NCI-H2196 (cell line): ENCODE data around the gene PDRG1.
"Not testable (repeated sequence)": the region's sequence is repeated elsewhere in the genome, so short reads cannot be mapped to it uniquely, and the experiment has no call there.

Experiments used
- DNase-seq: peaks from one replicate; lab custom pipeline; 2025; ENCODE audit not compliant: unreplicated experiment; lab: John Stamatoyannopoulos, UW

Gene PDRG1

DNA sequence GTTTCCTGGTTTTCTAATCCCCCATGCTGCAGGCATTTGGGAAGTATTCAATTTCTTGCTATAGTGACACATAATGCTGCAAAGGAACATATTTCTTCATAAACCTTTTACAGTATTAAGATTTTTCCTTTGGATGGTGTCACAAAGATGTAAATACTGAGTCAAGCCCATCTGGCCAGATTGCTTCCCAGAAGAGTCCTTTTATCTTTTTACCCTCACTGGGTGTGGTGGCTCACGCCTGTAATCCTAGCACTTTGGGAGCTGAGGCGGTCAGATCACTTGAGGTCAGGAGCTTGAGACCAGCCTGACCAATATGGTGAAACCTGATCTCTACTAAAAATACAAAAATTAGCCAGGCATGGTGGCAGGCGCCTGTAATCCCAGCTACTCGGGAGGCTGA is 22.2 kb downstream of the PDRG1 start:
- DNase-seq = not testable (repeated sequence)

DNA sequence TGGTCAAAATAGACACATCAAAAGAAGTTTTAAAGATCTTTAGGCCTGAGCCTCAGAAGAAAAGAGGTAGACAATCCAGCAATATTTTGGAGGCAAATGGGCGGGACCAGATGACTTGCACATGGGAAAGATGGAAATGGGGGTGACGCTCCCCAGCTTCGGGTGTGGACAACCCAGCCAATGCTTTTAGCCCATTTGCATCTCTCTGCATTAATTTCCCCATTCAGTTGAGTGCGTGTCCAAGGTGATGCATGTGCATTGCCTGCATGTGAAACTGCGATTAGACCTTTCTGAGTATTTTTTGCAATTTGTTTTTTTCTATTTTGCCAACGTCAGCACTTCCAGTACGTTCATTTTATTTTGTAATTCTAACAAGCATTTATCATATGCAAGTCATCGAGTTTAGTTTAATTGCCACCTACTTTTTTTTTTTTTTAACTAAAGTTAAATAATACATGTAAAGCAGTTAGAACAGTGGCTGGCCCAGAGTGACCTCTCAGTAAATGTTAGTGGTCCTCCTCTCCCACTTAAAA is 24.2 kb downstream of the PDRG1 start:
- DNase-seq = no peak

DNA sequence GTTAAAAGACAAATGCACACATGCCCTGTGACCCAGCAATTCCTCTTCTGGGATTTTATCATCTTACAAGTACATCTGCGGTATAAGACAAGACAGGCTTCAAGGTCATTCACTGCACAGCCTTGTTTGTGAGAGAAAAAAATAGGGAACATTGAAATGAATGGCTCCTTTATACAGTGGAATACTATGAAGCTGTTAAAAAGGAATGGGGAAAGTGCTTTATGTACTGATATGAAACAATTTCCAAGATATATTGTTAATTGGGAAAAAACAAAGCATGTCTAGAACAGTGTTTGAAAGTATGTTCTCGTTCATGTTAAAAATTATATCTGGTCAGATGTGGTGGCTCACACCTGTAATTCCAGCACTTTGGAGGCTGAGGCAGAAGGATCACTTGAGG is 25.4 kb downstream of the PDRG1 start:
- no peak for DNase-seq

DNA sequence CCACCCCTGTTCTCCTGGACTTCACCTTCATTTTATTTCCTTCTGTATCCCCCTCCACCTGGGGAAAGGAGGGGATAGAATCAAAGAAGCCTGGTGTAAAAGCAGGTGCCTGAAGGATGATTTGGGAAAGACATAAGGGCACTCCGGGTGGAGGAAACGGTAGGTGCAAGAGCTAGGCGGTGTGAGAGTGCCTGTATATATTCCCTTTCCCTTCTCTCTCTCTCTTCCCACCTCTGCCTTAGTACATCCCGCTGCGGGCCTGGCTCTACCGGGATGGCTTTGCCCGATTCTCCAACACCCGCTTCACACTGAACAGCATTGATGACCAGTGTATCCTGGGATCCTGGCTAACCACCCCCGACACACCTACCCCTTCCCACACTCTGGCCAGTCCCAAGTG is 26.2 kb downstream of the PDRG1 start:
- no peak for DNase-seq

DNA sequence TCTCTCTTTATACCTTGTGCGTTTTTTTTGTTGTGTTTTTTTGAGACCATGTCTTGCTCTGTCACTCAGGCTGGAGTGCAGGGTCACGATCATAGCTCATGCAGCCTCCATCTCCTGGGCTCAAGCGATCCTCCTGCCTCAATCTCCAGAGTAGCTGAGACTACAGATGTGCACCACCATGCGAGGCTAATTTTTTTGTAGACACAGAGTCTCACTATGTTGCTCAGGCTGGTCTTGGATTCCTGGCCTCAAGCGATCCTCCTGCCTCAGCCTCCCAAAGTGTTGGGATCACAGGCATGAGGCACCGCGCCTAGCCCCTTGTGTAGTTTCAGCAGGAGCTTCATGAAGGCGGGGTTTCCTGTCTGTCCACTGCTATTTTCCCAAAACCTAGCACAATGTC is 27.3 kb downstream of the PDRG1 start:
- DNase-seq = no peak

DNA sequence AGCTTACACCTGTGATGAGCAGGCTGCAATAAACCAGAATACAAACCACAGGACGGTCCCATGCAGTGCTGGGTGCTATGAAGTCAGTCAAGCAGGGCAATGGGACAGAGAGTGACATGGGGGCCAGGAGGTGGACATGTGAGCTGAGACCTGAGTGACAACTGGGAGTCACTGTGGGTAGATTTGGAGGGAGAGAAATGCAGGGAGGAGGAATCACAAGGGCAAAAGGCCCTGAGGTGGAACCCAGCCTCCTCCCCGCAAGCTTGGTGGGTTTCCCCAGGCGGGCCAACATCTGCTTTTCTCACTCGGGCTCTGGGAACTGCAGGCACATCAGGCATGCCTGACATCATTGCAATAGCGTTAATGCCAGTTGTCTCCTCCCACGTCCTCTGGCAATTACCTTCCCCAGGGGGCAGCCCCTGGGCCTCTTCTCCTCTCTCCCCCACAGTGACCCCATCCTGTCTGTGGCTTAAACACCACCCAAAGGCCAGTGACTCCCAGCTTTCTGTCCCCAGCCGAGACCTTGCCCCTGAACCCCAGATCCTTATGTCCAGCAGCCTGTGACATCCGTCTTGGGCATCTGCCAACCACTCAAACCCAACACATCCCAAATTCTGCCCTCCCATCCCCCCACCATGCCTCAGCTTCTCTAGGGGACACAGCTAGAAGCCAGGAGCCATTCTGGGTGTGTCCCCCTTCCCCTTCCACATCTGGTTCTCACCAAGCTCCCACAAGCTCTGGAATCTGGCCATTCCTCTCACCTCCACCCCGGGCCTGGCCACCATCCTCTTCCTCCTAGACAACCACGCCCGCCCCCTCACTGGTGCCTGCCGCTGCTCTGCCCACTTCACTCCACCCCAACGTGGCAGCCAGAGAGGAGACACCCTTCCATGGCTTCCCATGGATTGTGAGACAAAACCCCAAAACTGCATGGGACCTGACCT is 28.2 kb downstream of the PDRG1 start:
- no peak for DNase-seq

DNA sequence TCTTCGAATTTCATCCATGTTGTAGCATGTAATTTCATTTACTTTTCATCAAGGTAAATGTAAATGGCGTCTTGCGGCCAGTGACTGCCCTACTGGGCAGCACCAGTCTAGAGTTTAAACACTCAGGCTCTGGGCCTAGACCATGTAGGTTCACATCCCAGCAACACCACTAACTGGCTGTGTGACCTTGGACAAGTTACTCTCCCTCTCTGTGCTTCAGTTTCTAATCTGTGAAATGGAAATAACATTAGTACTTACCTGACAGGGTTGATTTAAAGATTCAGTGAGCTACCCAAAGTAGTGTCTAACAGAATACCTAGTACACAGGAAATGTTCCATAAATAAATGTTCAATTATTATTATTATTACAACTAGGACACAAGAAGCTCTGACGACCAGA is 29.3 kb downstream of the PDRG1 start:
- DNase-seq = no peak

DNA sequence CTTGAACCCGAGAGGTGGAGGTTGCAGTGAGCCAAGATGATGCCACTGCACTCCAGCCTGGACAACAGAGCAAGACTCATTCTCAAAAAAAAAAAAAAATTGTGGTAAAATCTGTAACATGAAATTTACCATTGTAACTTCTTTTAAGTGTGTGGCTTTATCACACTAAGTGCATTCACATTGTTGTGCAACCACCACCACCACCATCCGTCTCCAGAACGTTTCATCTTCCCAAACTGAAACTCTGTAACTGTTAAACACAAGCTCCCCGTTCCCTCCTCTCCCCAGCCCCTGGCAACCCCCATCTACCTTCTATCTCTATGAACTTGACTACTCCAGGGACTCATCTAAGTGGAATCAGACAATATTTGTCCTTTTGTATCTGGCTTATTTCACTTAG is 29.7 kb downstream of the PDRG1 start:
- DNase-seq = no peak

DNA sequence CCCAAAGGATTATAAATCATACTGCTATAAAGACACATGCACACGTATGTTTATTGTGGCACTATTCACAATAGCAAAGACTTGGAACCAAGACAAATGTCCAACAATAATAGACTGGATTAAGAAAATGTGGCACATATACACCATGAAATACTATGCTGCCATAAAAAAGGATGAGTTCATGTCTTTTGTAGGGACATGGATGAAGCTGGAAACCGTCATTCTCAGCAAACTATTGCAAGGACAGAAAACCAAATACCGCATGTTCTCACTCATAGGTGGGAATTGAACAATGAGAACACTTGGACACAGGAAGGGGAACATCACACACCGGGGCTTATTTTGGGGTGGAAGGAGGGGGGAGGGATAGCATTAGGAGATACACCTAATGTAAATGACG is 30.4 kb downstream of the PDRG1 start:
- DNase-seq = not testable (repeated sequence)

DNA sequence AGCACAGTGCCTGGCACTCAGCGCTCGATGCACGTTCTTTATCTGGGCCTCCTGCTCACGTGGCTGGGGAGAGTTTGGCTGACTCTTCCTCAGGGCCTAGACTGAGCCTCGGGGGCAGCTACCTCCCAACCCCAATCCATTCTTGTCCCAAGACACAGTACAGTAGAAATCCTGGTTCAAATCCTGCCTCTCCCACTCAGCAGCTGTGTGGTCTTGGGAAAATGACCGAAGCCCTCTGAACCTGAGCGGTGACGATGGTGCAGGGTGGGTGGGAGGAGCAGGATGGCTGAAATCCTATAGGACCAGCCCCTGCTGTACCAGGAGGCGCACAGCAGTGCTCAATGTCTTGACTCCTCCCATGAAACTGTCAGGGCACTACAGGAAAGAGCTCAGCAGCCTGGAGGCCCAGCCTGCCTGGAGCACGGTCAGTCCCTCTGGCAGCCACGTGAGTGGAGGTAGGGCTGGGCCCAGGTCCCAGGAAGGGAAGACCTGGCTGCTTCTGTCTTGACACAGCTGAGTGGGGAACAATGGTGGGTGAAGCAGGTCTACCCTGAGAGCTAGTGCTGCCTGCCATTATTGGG is 31.5 kb downstream of the PDRG1 start:
- no peak for DNase-seq

DNA sequence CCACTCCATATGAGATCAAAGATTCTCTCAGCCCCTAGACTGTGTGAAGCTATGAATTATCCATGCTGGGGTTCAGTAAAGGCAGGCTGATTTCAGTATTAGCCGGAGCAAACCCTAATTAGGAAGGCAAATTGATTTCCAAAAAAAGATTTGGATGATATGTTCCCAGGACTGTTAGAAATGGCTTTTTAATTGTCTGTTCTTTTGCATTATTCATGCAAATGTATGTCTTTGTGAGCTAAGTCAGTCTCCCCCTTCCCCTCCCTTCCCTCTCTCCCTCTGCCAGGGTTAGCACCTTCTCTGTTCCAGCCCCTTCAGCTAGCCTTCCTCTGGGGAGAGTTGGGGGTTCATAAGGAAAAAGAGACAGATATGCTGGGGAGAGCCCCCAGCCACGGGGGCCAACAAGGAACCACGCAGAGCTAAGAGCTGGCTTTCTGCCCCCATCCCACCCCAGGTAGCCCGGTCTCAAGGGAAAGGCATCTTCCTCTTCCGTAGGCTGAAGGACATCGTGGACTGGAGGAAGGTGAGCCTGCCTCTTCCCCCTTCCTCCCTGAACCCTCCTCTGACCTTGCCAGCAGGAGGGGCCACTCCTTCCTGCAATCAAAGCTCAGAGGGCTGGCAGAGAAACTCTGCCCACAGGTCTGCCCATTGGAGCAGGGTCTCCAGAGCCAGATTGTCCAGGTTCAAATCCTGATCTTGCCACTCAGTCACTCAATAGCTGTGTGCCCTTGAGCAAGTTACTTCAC is 32.3 kb downstream of the PDRG1 start:
- DNase-seq = no peak

DNA sequence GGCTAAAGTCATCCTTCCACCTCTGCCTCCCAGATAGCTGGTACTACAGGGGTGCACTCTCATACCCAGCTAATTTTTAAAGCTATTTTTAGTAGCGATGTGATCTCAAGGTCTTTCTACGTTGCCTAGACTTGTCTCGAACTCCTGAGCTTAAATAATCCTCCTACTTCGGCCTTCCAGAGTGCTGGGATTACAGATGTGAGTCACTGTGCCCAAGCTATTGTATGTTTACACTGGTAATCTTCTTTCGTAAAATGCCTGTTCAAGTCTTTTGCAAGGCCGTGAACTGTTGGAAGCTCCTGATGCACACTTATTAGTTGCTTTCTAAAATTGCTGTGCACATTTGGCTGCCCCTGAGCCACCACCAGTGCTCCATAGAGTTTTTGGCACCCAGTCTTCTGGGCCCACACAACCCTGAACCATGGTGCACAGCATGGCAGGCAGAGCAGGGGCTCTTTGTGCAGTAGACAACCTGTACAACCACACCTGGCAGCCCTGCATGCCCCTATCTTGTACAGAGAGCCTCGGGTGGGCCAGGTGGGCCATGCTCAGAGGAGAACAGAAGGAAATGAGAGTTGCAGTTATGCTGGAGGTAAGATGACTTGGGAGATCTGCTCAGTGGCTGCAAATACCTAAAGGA is 33.3 kb downstream of the PDRG1 start:
- DNase-seq = no peak

DNA sequence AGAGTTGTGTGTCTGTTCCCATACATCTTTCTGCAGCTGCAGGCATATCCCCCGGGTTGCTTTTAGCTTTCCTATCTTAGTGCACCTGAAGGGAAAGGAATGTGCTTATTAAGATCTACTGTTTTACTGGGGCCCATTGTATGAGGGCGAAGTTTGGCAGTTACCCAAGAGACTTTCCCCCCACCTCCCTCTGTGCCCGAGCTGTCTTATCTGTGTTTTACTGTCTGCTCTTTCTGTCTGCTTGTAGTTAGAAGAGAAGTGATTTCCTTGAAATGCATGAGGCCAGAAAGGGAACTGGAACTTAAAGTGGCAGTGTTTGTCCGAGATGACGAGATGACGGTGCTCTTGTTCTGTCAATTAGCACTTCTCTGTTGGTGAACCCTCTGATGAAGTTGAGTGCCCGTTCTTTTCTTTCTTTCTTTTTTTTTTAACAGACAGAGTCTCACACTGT is 33.9 kb downstream of the PDRG1 start:
- DNase-seq = not testable (repeated sequence)

DNA sequence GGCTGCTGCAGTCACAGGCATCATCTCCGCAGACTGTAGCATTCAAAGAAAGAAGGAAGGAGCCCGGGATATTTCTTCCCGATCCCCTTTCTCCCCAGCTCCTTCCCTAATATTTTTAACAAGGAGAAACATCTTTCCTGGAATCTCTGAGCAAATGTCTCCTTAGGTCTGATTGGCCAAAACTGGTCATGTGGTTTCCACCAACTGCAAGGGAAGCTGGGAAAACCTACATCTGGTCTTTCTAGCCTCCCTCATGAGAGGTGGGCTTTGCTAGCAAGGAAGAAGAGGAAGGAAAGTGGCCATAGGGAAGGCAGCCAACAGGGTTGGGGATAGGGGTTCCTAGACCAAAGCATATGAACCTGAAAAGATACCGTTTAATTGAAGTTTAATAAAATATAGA is 35.1 kb downstream of the PDRG1 start:
- no peak for DNase-seq

DNA sequence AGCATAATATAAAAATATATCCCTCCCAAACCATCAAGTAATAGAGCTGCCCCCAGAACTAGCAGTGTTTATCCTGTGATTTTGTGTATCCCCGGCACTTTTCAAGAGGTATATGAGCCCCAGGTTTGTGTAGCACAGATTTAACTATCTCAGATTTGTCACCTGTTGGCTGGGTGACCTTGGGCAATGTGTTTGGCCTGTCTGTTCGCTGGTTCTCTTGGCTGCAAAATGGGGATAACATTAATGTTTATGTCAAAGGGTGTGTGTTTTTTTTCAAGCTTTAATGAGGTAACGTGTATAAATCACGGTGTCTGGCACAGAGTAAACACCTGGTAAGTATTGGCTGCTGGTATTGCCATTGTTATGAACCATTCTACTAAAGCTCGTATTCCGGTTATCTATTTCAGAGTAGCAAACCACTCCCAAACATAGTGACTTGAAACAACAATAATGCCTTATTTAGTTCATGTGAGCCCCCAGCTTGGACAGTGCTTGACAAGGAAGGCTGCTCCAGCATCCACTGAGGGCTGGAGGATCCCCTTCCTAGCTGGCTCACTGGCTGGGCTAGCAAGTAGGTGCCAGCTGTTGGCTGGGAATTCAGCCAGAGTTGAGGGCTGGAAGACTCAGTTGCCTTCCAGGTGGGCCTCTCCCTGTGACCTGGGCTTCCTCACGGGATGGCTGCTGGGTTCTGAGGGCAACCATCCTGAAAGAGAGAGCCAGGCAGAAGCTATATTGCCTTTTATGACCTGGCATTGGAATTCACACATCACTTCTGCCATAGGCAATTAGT is 36.2 kb downstream of the PDRG1 start:
- DNase-seq = no peak

DNA sequence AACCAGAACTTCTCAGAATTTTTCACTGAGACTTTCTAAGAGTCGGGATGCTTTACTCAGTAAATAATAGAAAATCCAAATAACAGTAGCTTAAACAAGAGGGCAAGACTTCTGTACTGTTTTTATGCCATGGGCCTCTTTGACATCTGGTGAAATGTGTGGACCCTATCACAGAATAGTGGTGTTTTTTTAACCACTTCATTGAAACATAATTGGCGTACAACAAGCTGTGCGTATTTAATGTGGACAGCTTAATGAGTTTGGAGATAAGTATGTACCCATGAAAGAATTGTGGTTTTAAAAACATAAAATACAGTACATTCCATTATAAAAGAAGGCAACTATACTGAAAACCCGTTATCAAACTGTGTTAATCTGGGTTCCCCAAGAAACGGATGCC is 37.7 kb downstream of the PDRG1 start:
- DNase-seq = no peak

DNA sequence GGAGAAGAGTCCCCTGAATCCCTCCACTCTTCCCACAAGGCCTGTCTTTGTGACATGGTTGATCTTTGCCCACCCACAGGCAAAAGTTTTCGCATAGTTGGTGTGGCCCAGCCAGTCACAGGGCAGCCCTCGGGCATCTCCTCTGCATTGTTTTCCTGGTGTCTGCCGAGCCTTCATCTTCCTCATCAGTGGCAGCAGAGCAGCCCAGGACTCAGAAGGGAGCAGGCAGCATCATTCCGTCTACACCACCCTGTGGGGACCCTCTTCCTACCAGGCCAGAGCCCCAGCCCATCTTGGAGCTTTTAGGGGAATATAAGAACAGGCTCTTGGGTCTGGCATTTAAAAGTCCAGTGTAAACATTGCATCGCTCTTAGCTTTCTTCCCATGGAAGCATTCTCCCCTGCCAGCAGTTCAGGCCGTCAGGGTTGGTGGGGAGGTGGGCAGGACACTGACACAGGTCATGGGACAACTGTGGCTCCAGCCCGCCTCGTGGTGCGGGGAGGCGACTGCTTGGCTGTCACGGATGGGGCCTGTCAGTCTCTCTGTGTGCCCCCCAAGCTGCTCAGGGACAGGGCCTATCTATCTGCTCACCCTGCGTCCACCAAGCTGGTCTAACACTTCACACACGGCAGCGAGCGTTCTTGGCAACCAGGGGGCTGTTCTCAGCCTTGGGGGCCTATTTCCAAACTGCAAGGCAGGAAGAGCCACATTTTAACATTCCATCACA is 38.3 kb downstream of the PDRG1 start:
- DNase-seq = no peak

DNA sequence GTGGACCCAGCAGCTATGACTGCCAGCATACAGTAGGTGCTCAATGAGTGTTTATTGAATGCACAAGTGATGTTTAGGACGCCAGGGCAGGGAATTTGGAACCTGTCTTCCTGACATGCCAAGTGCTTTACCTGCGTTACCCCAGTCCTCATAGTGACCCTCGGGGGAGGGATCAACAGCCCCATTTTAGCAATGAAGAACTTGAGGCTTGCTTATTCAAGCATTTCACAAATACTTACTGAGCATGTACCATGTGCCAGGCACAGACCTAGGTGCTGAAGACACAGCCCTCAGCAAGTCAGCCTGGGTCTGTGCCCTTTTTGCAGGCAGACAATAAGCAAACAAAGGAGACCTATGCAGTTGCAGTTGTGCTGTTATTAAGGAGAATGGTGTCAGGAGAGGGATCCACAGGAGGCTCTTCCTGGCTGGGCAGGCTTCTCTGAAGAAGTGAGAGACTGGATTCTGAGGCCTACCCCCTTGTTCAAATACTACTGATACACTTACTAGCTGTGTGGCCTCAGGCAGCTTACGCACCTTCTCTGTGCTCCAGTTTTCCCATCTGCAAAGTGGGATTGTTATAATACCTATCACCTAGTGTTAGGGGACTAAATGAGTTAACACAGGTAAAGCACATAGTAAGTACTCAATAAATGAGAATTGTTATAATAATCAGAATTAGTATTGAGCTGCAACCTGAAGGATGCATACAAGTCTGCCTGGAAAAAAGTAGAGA is 41.6 kb downstream of the PDRG1 start:
- DNase-seq = no peak
